ENCODE measurements around the gene MSI2.
A peak's percentile ranks its signal among the peaks of the same experiment; 100 is the strongest.

MSI2 gene

DNA sequence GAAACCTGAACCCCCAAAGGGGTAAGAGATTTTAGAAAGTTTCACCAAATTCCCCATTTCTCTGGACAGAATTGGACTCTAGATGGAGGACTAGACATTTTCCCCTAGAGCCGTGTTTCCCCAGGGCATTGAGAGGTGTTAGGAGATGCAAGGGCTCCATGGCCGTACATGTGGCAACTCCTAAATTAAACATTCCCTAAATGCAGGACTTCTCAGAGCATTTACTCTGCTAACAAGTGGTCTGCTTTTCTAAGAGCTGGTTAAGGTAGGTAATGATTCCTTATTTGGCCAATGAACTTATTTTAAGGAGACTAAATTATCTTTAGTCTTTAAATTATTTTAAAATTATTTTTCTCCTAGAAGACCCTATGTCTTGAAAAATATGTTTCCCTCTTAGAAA lies 200.9 kb downstream of the MSI2 start:
- DNase-seq (ENCODE audit: low read depth, low spot score), result no peak

GRCh38 chr17:57458718-57459285 lies 202.5 kb downstream of the MSI2 start:
- DNase-seq (ENCODE audit: low read depth, low spot score), result no peak

DNA sequence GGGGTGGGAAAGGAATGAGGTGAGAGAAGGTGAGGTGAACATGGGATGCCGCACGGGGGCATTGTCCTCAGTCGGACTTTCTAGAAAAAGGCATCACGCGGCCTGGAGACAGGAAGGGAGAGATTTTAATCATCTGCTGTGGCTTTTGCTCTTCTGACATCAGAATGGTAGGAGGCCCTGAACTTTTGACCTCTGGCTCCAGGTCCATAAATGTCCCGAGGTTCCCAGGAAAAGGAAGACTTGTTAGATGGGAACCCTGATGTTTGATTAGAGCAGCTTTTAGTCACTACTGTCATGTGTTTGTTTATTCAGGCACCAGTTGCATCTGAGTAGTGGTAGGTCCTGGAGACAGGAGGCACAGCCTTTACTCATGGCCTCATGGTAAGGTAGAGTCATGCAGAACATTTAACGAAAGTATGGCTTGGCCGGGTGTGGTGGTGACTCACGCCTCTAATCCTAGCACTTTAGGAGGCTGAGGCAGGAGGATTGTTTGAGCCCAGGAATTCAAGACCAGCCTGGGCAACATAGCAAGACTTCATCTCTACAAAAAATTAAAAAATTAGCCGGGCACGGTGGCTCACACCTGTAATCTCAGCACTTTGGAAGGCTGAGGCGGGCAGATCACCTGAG lies 203.1 kb downstream of the MSI2 start:
- DNase-seq (ENCODE audit: low read depth, low spot score), result no peak

GRCh38 chr17:57461082-57461481 lies 204.8 kb downstream of the MSI2 start:
- DNase-seq (ENCODE audit: low read depth, low spot score), result no peak

- DNase-seq (ENCODE audit: low read depth, low spot score), result no peak
These were observed 205.8 kb downstream of the MSI2 start for GRCh38 chr17:57462007-57462579.

DNA sequence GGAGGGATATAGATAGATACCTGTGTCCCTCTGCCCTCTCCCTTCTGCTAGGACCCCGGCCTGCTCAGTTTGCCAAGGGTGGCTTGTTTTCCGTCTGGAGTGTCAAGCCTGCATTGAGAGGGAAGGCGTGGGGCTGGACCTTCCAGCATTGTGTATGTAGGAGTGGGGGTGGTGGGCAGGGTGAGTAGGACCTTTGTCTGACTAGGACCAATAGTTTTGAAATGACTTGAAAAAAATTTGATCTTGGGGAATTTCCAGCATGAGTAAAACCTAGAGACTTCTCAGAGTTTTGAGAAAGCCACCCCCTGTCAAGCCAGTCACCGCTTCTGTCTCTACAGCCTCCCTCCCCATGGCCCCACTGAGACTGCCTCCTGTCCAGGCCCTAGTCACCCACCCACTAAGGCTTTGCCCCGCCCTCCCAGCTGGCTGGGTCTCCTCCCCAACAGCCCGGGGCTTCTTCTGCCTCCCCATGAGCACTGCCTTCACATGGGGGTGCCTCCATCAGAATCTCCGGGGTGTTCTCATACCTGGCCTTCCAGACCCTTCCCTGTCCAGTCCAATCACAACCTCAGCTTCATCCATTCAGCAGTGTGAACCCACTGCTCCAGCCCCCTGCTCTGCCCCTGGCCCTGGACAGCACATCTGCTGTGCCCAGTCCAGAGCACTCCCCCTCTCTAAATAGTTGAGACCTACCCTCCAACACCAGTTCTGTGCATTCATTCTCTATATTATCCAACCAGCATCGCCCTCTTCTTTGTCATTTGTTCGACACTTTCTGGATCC lies 207.0 kb downstream of the MSI2 start:
- DNase-seq (ENCODE audit: low read depth, low spot score), result peak; percentile 32

DNA sequence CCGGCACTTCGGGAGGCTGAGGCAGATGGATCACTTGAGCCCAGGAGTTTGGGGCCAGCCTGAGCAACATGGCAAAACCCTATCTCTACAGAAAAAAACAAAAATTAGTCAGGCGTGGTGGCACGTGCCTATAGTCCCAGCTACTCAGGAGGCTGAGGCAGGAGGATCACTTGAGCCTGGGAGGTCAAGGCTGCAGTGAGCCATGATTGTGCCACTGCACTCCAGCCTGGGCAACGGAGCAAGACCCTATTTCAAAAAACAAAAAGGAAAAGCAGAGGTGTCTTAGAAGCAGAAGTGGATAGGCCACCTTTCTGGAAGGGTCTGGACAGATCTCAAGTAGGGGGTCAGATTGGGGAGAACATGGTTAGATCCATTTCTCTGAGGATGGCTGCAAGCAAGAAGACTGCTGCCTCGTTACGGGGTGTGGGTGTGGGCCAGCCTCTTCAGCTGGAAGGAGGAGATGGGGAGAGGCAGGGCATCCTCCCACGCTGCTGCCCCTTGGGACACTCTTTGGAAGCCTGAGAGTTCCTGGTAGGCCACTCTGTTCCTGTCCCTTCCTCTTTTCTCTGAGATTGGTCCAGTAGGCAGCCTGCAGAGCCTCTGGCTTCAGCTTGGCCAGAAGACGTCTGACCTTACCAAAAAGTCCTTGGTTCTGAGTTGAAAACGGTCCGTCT lies 208.0 kb downstream of the MSI2 start:
- no peak for DNase-seq (ENCODE audit: low read depth, low spot score)

GRCh38 chr17:57465610-57466009 lies 209.3 kb downstream of the MSI2 start:
- no peak for DNase-seq (ENCODE audit: low read depth, low spot score)

GRCh38 chr17:57466017-57466471 lies 209.7 kb downstream of the MSI2 start:
- DNase-seq (ENCODE audit: low read depth, low spot score), result no peak

DNA sequence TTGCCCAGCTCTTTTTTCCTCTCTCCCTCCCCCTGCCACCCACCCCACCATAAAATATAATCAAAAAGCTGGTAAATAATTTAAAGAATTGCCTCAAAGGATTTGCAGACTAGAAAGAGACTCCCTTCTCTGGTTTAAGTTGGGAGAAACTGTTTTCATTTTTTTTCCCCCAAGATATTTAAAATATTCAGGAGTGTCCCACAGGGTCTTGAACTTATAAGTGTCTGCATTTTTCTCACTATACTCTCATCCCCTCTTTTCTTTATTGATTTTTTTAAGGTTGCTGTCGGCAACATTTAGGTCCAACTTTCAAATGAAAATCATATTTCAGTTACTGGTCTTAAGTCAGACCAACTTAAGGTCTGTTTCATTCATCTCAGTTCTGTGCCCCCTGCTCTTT lies 210.2 kb downstream of the MSI2 start:
- no peak for DNase-seq (ENCODE audit: low read depth, low spot score)

GRCh38 chr17:57467226-57467625 lies 210.9 kb downstream of the MSI2 start:
- DNase-seq (ENCODE audit: low read depth, low spot score), result no peak

DNA sequence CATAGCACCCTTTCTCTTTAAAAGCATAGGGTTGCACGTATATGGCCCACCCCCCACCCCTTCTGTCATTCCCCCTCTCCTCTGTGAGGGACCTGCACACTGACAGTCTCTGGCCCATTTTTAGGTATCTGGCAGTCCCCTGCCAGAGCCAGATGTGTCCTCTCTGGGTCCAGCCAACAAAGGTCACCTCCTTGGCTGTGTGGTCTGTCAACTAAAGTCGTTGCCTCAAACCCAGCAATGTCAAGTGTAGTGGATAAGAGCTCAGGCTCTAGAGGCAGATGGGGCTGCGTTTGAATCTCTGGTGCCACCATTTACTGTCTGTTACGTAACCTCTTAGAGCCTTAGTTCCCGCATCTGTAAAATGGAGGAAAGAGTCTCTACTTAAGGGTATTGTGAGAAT lies 211.5 kb downstream of the MSI2 start:
- DNase-seq (ENCODE audit: low read depth, low spot score), result no peak

DNA sequence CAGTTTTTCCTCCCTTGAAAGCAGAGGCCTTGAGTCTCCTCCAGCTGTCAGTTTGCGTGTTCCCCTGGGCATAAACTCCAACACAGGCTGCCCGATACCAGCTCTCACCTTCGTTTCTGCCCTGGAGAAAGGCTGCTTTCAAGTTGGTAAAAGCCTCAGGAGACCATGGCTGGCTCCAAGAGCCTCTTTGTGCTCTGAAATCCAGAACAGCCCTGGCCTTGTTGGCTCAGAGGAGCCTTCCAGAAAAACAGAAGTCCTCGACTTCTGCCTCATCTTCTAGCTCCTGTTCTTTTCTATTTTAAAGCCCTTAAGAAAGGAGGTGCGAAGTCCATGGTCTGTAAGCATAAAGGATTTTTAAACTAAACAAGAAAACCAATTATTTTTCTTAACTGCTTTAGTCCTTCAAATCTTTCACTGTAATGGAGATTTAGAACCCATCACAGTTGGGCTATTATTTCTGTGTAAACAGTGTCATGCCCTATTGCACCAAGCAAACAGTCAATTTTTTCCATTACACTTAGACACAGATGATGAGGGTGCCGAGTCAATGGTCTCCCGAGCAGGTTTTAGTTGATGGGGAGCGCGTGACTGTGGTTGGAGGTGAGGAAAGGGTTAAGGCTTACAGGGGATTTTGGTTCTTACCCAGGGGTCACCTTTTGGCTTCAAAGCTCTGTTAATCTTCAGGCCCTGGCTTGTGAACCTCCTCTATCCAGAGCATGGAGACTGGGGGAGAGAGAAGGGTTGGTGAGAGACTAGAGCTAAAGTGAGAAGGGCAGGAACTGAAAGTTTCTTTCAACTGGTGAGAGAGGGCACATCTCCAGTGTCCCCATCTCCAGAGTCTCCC lies 212.8 kb downstream of the MSI2 start:
- no peak for DNase-seq (ENCODE audit: low read depth, low spot score)

- DNase-seq (ENCODE audit: low read depth, low spot score), result no peak
These were observed 214.6 kb downstream of the MSI2 start for GRCh38 chr17:57470906-57471305.

DNA sequence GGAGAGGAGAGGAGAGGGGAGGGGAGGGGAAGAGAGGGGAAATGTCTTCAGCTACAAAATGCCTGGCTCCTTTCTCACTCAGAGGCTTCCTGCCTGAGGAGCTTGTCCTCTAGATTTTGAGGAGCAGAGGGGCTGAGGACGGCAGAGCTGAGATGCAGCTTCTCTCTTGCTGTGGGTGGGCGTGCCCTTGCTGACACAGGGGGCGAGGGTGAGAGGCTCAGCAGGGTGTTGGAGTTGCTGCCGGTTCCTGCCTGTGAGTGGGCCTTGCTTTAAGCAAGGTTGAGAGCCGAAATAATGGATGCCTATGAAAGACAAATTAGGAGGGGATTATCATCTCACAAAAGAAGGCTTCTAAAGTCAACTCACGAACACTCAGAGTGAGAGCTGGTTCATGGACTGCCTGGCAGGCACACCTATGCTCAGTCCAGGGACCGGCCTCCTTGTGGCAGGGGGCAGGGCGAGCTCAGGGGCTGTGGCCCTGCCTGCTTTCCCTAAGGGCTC lies 215.6 kb downstream of the MSI2 start:
- no peak for DNase-seq (ENCODE audit: low read depth, low spot score)

DNA sequence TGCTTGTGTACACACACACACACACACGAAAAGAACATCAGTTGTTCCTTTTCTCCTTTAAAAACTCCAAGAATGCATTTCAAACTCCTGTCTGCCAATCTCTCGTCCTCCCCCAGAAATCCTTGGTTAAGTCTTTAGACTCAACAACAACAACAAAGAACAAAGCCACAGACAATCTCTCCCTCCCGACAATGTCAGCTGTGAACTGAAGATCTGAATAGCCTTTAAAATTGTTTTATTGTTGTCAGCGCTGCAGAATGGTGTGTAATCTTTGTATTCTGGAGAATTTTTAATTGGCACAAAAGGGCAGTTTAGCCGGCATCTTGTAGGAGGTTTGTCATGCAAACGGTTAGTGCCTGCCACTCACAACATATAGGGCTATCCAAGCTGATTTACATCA lies 219.5 kb downstream of the MSI2 start:
- no peak for DNase-seq (ENCODE audit: low read depth, low spot score)

DNA sequence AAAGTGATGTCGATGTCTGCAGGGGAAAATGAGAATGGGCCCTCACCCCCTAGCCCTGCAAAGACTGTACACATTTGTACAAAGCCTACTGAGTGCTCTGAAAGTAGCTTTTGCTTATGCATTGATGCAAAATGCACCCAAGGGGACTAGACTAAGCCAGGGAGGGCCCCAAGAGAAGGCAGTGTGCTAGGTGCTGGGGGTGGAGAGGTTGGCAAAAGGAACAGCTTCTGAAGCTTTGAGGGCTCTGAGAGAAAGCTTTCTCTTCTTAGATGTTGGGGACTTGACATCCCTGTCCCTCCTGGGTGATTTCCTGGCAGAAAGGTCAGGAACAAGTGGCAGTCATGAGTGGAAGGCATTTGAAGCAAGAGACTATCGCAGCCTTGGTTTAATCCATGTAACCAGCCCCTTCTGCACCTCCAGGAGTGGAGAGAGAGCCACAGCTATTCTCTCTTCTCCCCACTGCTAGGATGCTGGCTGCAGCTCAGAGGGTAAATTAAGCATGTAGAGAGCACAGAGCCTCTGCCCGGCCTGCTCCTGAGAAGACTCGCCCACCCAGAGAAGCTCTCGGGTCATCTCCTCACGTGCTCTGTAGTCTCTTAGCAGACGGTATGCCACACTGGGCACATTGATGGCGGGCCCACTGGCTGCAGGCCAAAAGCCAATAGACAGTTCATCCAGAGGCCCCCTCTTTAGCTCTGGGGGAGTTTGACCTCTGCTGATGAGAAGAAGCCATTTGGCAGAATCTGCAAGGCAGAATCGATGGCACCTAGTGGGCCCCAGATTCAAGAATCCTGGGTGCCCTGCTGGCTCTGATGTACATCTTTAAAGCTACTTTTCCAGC lies 221.4 kb downstream of the MSI2 start:
- DNase-seq (ENCODE audit: low read depth, low spot score), result no peak

DNA sequence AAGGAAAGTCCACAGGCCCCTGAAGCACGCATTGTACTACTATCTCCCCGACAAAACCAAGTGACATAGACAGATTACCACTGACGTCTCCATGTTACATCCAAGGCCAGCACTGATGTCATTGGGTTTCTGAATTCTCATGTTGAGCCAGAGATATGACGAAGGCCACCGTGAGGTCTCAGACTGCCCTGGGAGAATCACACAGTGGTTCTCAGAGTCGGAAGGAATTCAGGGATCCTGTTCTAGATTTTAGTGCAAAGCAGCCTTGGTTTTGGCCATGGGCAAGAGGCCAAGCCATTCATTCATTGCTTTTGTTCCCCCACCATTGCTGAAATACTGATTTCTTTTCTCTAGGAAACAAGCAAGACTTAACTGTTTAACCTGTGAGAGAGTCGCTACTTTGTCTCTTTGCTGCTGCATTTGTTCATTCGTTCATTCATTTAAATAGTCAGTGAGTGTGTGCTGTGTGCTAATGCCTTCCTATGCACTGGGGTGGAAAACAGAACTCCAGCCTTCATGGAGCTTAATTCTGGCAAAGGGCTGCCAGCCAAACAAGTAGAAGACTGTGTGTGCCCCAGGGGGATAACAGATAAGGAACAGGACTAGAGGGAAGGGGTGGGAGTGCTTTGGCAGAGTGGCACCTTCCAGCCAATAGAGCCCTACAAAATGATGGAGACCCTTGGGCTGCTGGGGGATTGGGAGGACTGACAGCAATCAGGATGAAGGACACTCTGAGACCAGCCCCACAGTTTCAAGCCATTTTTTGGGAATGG lies 222.3 kb downstream of the MSI2 start:
- DNase-seq (ENCODE audit: low read depth, low spot score), result no peak
